Right atrium auricular region (tissue), 2 donors: ENCODE measurements around the gene PSMF1. TPM values are rescaled to one million over a fixed set of nuclear protein-coding genes. Genes with fewer than 3 reads are reported as not detected.

Source experiments
- DNase-seq: peaks from one replicate; pipeline ENCODE4 v3.0.0-alpha.2; 2019; ENCODE audit warnings: low spot score
- H3K27ac ChIP-seq, 2 donors: fragments of 200-600 bp; sonication (generic); 1 replicate in 1 of 2; 2 replicates in 1 of 2; pipeline ENCODE4 v1.5.1; 2016 to 2019
- H3K27me3 ChIP-seq, 2 donors: fragments of 200-600 bp; sonication (generic); one replicate each; pipeline versions ENCODE4 v1.5.1 to v1.6.0; 2017 to 2019
- H3K36me3 ChIP-seq: fragments of 200-600 bp; sonication (generic); one replicate; pipeline ENCODE4 v1.5.1; 2016
- H3K4me1 ChIP-seq, 2 donors: fragments of 200-600 bp; sonication (generic); one replicate each; pipeline versions ENCODE4 v1.5.1 to v1.6.0; 2017 to 2019
- H3K4me3 ChIP-seq, 2 donors: fragments of 200-600 bp; sonication (generic); 1 replicate in 1 of 2; 2 replicates in 1 of 2; pipeline ENCODE4 v1.5.1; 2017 to 2019; ENCODE audit warnings: mild to moderate bottlenecking in 1 of 2, moderate library complexity in 1 of 2
- H3K9me3 ChIP-seq, 2 donors: fragments of 200-600 bp; sonication (generic); one replicate each; pipeline ENCODE4 v1.5.1; 2019
- CTCF ChIP-seq, 2 donors: fragments of 200-600 bp; sonication (generic); IDR thresholded peaks; one replicate each; pipeline ENCODE4 v1.5.1; 2019; ENCODE audit warnings: antibody characterized with exemption in 2 of 2
- total RNA-seq, 2 donors: library from RNA; depleted of rRNA; stranded (reverse); fragments of >200 nt; gene quantifications; one replicate each; pipeline ENCODE4 v1.1.0, GENCODE V29; 2016

PSMF1 gene
- total RNA-seq, 2 donors from 2014 or later, result 88.6 to 116 TPM

GRCh38 chr20:1118004-1118335 is 432 bp upstream of the PSMF1 start:
- Histone ChIP-seq H3K27ac (peak overlapping the region; percentile 71 to 88), H3K36me3 (no peaks in the 10 kb centered on the region), H3K4me1 (peaks cover 0 to 45% of the 10 kb centered on the region in 2 donors), H3K4me3 (peak overlapping the region; percentile 74 to 95), H3K9me3 (no peaks in the 10 kb centered on the region), H3K27me3 (no peaks in the 10 kb centered on the region)
- DNase-seq, result no peak
- TF ChIP-seq CTCF (IDR thresholded peaks at IDR 0.05), result no peak

- DNase-seq, result no peak
- Histone ChIP-seq H3K36me3 (no peaks in the 10 kb centered on the region), H3K27ac (peak overlapping the region; percentile 71 to 88), H3K27me3 (no peaks in the 10 kb centered on the region), H3K4me3 (peak overlapping the region; percentile 74 to 95), H3K9me3 (no peaks in the 10 kb centered on the region), H3K4me1 (peaks cover 0 to 49% of the 10 kb centered on the region in 2 donors)
- no peak for TF ChIP-seq CTCF (IDR thresholded peaks at IDR 0.05)
Observed at GRCh38 chr20:1119128-1119505, 715 bp downstream of the PSMF1 start.

DNA sequence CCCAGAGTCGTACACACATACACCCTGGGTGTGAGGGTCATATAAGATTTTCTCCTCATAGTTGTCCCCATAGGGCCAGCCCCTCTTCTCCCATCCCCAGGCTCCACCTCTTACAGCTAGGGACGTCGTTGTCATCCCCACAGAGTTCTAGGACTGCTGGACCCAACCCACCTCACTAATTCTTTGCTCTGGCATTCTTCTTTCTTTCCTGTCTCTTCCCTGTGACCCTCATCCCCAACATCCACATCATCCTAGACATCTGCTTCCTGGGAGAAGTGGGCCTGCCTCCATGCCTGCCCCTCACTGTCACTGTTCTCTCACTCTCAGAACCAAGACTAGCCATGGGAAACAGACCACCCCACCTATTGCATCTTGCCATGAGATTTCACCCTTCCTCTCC is 1.1 kb downstream of the PSMF1 start:
- no peak for DNase-seq
- Histone ChIP-seq H3K4me3 (peak overlapping the region; percentile 74 to 95), H3K27ac (peak overlapping the region in 1 of 2 donors; percentile 88), H3K9me3 (no peaks in the 10 kb centered on the region), H3K36me3 (no peaks in the 10 kb centered on the region), H3K4me1 (peaks cover 0 to 53% of the 10 kb centered on the region in 2 donors), H3K27me3 (no peaks in the 10 kb centered on the region)
- TF ChIP-seq CTCF (IDR thresholded peaks at IDR 0.05), result no peak

DNA sequence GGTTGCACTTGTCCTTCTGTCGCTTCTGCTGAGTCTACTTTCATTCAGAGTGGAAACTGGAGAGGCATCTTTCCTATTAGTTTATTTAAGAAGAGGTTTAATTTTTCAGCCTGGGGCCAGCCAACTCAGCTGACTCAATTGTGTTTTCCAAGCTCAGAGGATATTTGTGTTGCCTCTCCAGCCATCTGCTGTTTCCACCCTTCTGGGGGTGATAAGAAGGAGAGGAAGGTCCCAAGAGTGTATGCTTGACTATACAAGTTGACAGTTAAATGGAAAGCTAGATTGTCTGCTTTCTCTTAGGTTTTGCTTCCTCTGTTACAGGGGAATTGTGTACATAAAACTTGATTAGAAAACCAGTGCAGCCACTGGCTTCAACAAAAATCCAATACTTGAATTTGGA is 3.0 kb downstream of the PSMF1 start:
- Histone ChIP-seq H3K4me1 (peaks cover 0 to 56% of the 10 kb centered on the region in 2 donors), H3K9me3 (no peaks in the 10 kb centered on the region), H3K27ac (no peak overlapping the region), H3K27me3 (no peaks in the 10 kb centered on the region), H3K4me3 (no peak overlapping the region), H3K36me3 (peaks cover 13% of the 10 kb centered on the region)
- no peak for DNase-seq
- TF ChIP-seq CTCF (IDR thresholded peaks at IDR 0.05), result no peak

GRCh38 chr20:1122388-1123315 is 4.2 kb downstream of the PSMF1 start:
- H3K4me3 ChIP-seq, result no peak overlapping the region
- no peak for DNase-seq
- H3K36me3 ChIP-seq, result peaks cover 25% of the 10 kb centered on the region

More at GRCh38 chr20:1122388-1123315, 4.2 kb downstream of the PSMF1 start:
- H3K4me1 ChIP-seq, result peaks cover 0 to 56% of the 10 kb centered on the region in 2 donors
- H3K27me3 ChIP-seq, result no peaks in the 10 kb centered on the region
- no peaks in the 10 kb centered on the region for H3K9me3 ChIP-seq
- no peak for TF ChIP-seq CTCF (IDR thresholded peaks at IDR 0.05)
- H3K27ac ChIP-seq, result peak overlapping the region; percentile 38 to 46
